ENCODE measurements around the gene ESYT1.

The ESYT1 gene, protein sequence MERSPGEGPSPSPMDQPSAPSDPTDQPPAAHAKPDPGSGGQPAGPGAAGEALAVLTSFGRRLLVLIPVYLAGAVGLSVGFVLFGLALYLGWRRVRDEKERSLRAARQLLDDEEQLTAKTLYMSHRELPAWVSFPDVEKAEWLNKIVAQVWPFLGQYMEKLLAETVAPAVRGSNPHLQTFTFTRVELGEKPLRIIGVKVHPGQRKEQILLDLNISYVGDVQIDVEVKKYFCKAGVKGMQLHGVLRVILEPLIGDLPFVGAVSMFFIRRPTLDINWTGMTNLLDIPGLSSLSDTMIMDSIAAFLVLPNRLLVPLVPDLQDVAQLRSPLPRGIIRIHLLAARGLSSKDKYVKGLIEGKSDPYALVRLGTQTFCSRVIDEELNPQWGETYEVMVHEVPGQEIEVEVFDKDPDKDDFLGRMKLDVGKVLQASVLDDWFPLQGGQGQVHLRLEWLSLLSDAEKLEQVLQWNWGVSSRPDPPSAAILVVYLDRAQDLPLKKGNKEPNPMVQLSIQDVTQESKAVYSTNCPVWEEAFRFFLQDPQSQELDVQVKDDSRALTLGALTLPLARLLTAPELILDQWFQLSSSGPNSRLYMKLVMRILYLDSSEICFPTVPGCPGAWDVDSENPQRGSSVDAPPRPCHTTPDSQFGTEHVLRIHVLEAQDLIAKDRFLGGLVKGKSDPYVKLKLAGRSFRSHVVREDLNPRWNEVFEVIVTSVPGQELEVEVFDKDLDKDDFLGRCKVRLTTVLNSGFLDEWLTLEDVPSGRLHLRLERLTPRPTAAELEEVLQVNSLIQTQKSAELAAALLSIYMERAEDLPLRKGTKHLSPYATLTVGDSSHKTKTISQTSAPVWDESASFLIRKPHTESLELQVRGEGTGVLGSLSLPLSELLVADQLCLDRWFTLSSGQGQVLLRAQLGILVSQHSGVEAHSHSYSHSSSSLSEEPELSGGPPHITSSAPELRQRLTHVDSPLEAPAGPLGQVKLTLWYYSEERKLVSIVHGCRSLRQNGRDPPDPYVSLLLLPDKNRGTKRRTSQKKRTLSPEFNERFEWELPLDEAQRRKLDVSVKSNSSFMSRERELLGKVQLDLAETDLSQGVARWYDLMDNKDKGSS

DNA sequence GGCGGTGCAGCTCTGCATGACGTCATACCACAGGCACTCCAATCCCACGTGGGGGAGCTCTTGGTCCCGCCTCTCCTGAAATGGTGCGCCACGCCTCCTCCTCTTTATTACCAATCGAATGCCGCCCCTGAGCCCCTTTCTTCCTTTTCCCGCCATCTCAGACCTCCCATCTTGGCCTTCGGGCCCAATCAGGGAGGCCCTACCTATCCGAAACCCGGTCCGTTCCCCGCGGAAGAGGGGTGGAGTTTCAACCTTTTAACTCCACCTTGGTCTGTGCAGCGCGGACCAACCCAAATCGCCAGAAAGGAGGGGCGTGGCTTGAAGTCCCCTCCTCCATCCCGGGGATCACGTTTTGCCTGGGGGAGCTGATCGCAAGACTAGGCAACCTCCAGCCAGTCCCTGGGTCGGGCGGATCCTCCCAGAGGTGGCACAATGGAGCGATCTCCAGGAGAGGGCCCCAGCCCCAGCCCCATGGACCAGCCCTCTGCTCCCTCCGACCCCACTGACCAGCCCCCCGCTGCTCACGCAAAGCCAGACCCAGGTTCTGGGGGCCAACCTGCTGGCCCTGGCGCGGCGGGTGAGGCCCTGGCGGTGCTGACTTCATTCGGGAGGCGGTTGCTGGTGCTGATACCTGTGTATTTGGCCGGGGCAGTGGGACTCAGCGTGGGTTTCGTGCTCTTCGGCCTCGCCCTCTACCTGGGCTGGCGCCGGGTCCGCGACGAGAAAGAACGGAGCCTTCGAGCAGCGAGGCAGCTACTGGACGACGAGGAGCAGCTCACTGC, at the start of gene ESYT1:
Gene ESYT1 (plus strand): TSS at position 380 of the 782 bp plus-strand sequence. CDS start 53 bp downstream, at position 433.
- H3K4me3 ChIP-seq (ENCODE audit: low read depth, low read length), result peak within 1 kb of the TSS; percentile 81
- TF ChIP-seq, protein P1, sequence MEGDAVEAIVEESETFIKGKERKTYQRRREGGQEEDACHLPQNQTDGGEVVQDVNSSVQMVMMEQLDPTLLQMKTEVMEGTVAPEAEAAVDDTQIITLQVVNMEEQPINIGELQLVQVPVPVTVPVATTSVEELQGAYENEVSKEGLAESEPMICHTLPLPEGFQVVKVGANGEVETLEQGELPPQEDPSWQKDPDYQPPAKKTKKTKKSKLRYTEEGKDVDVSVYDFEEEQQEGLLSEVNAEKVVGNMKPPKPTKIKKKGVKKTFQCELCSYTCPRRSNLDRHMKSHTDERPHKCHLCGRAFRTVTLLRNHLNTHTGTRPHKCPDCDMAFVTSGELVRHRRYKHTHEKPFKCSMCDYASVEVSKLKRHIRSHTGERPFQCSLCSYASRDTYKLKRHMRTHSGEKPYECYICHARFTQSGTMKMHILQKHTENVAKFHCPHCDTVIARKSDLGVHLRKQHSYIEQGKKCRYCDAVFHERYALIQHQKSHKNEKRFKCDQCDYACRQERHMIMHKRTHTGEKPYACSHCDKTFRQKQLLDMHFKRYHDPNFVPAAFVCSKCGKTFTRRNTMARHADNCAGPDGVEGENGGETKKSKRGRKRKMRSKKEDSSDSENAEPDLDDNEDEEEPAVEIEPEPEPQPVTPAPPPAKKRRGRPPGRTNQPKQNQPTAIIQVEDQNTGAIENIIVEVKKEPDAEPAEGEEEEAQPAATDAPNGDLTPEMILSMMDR (IDR thresholded peaks at IDR 0.05; ENCODE audit: borderline replicate concordance, insufficient read depth, low read depth, low read length), result no peak

- TF ChIP-seq, protein P1 (IDR thresholded peaks at IDR 0.05; ENCODE audit: borderline replicate concordance, insufficient read depth, low read depth, low read length), result no peak
- H3K4me3 ChIP-seq (ENCODE audit: low read depth, low read length), result no peak overlapping the region
These were observed 49.6 kb upstream of the ESYT1 start for GRCh38 chr12:56078427-56078826.

DNA sequence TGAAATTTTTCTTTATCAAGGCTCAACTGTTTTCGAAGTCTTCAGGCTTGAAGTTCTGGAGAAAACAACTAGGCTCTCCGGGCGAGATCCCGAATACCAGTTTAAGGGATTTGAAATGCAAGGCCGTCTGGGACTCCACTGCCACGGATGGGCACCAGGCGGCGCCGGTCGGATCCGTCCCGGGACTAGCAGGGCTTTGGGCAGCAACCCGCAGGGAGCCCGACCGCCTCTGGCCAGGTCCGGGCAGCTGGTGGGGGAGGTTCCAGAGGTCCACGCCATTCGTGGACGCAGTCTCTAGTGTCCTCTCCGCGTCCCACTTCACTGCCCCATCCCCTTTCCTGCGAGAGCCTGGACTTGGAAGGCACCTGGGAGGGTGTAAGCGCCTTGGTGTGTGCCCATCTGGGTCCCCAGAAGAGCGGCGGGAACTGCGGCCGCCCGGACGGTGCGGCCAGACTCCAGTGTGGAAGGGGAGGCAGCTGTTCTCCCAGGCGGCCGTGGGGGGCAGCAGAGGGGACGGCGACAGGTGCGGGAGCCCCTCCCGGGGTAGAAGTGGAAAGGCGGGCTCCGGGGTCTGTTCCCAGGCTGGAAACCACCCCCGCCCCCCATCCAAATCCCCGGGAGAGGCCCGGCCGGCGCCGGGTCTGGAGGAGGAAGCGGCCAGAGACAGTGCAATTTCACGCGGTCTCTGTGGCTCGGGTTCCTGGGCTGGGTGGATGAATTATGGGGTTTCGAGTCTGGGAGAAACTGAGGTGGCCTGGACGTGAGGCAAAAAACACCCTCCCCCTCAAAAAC, 48.9 kb upstream of the ESYT1 start:
- peak overlapping the region; percentile 41 for H3K4me3 ChIP-seq (ENCODE audit: low read depth, low read length)
- TF ChIP-seq, protein P1 (IDR thresholded peaks at IDR 0.05; ENCODE audit: borderline replicate concordance, insufficient read depth, low read depth, low read length), result peak; percentile 74

DNA sequence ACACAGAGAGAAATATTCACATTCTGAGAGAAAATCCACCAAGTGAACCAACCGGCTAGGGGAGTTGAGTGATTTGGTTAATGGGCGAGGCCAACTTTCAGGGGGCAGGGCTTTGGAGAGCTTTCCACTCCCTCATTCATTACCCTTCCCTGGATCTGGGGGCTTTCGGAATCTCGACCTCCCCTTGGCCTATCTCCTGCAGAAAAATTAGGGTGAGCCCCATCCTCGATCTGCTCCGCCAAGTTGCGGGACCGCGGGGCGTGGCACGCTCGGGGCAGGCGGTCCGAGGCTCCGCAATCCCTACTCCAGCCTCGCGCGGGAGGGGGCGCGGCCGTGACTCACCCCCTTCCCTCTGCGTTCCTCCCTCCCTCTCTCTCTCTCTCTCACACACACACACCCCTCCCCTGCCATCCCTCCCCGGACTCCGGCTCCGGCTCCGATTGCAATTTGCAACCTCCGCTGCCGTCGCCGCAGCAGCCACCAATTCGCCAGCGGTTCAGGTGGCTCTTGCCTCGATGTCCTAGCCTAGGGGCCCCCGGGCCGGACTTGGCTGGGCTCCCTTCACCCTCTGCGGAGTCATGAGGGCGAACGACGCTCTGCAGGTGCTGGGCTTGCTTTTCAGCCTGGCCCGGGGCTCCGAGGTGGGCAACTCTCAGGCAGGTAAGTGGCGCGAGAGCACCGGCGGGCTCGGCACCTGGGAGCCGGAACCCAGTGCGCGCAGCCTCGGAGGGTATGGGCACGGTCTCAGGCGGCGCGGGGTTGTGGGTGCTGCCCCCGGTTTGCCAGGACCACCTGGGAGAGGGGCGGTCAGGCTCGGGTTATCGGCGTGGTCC, 48.1 kb upstream of the ESYT1 start, which contains the start of gene ERBB3:
Gene ERBB3 (plus strand): TSS at position 443 of the 833 bp plus-strand sequence. CDS start 136 bp downstream, at position 579.
- H3K4me3 ChIP-seq (ENCODE audit: low read depth, low read length), result peak within 1 kb of the TSS; percentile 41
- TF ChIP-seq, protein P1 (IDR thresholded peaks at IDR 0.05; ENCODE audit: borderline replicate concordance, insufficient read depth, low read depth, low read length), result no peak

GRCh38 chr12:56080556-56081138, 47.4 kb upstream of the ESYT1 start:
- TF ChIP-seq, protein P1 (IDR thresholded peaks at IDR 0.05; ENCODE audit: borderline replicate concordance, insufficient read depth, low read depth, low read length), result no peak
- H3K4me3 ChIP-seq (ENCODE audit: low read depth, low read length), result no peak overlapping the region
